AML-193 (cell line): ENCODE measurements around the gene FOXP3.
A peak's percentile ranks its signal among the peaks of the same experiment; 100 is the strongest.
"Not testable (repeated sequence)": the region's sequence is repeated elsewhere in the genome, so short reads cannot be mapped to it uniquely, and the experiment has no call there.

Source experiments
- DNase-seq, 2 experiments: peaks; one replicate each; lab custom pipeline; 2025; lab: John Stamatoyannopoulos, UW

The FOXP3 gene, protein sequence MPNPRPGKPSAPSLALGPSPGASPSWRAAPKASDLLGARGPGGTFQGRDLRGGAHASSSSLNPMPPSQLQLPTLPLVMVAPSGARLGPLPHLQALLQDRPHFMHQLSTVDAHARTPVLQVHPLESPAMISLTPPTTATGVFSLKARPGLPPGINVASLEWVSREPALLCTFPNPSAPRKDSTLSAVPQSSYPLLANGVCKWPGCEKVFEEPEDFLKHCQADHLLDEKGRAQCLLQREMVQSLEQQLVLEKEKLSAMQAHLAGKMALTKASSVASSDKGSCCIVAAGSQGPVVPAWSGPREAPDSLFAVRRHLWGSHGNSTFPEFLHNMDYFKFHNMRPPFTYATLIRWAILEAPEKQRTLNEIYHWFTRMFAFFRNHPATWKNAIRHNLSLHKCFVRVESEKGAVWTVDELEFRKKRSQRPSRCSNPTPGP

DNA sequence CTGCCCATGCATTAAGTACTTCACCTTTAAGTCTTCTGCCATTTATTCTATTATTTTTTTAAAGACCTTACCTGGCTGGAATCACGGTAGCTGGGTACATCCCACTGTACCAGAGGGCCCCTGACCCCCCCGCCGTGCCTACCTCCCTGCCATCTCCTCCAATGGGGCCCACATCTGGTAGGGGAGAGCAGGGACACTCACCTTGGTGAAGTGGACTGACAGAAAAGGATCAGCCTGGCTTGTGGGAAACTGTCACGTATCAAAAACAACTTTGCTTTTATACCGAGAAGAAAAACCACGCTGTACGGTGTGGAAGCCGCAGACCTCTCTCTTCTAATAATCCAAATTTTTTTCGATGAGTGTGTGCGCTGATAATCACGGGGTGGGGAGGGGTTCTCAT, at the start of gene FOXP3:
Gene FOXP3 (minus strand): TSS at position 251 of the 400 bp plus-strand sequence. CDS start 6,205 bp downstream, outside the sequence.
- DNase-seq = no peak

DNA sequence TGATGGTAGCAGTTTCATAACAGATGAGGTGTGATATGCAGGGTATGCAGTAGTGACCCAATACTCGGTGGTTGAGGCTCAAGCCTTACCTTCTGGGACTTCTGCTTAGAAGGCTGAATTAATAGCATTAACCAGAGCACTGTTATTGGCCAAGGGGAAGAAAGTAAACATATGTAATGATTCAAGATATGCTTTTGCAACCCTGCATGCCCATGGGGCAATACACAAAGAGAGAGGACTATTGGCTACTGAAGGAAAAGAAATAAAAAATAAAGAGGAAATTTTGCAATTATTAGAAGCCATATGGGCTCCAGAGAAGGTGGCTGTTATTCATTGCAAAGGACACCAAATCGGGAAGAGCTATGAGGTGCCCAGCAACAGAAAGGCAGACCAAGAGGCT, 47.7 kb upstream of the FOXP3 start:
- DNase-seq = peak; percentile 48 to 54

DNA sequence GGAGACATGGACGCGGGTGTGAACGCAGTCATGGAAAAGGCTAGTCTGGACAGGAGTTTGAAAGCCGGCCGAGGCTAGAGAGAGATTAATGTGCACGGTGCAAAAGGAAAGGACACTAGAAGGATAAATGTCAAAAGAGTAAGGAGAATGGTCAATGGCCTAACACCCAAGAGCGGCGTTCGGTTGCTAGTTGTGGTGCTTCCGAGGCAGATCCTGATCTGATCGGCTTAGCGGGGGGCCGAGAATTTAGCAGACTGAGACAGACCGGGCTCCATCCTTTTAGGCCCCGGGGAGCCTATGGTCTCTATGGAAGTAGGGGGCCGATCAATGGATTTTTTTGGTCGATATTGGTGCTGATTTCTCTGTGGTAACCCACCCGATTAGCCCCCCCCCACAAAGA, 45.9 kb upstream of the FOXP3 start:
- DNase-seq = no peak

DNA sequence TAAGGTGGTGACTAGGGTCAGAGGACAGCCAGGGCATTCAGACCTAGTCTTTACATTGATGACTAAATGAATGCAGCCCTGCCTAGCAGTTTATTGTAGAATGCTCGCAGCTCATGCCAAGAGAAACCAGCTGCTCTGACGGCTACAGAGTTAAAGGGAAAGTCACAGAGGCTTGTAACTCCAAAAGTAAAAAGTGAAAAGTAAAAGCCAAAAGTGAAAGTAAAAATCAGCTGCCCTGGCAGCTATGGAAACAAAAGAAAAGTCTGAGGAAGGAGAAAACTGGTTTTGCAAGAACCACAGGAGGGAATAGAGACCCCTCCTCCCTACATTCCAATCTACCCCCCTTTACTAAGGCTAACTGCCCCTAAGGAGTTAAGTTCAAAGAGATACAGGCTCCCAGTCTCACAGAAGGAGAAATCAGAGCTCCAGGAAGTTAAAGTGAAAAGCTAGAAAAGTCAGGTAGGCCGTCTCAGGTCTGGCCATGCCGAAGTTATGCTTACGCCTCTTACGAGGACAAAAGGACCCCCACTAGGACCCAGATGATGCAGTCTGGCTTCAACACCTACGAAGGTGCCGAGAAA, 45.0 kb upstream of the FOXP3 start:
- DNase-seq = no peak

DNA sequence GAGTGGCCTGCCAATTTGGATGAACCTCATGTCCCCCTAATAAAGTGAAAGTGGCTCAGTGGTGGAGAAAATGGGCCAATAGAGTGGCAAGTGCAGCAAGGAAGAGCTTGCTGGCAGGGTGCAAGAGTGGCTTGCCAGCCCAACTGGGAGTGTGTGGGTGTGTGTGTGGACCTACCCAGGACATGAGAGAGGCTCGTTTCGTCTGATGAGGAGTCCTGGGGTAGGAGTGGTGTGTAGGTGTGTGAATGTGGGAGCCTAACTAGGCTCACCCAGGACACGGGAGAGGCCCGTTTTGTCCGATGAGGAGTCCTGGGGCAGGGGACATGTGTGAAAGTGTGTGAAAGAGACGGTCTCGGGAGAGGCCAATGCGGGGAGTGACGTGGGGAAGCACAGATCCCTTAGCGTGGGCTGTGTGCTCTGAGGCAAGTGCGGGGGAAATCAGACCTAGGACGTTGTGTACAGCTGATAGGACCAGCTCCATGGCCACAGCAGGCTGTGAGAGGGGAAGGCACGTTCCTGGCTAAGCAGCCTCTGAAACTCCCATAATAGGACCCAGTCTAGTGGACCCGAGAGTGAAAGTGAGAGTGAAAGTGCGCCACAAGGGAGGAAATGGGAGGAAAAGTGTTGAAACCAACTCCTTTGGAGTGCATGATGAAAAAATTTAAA, 44.2 kb upstream of the FOXP3 start:
- DNase-seq = no peak

DNA sequence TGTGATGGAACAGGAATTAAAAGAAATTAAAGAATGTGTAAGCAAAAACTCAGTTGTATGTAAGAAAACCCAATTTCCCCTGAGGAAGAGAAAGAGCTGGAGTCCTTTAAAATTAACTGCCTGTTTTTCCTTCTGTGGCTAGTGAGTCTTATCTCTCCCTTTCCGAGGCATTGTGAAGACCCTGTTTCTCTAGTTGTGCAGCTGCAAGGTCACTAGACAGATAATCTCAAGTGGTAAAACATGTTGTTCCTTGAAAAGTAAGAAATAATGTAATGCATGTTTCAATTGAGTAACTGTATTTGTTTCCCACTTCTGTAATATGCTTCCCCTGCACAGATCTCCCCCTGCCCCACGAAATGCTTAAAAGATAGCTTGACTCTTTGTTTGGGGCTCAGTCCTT, 43.3 kb upstream of the FOXP3 start:
- DNase-seq = not testable (repeated sequence)

DNA sequence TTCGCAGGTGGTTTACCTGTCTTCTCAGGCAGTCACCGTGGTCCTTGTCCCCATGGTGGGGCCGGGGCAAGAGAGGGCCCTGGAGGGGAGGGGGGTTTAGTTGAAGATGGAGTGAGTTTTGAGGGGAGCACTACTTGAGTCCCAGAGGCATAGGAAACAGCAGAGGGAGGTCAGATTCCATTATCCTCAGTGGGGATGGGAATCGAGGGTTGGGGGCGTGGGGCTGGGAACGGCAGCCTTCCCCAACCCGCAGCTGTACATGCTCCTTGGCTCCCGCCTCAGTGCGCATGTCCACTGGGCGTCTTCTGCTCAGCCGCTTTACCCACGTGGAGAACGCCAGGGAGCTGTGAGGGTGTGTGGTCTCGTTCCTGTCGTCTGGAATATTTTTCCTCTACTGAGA, 38.8 kb upstream of the FOXP3 start, which contains the start of gene GAGE10:
Gene GAGE10 (plus strand): TSS at position 301 of the 400 bp plus-strand sequence. CDS start 1,214 bp downstream, outside the sequence.
- no peak for DNase-seq

DNA sequence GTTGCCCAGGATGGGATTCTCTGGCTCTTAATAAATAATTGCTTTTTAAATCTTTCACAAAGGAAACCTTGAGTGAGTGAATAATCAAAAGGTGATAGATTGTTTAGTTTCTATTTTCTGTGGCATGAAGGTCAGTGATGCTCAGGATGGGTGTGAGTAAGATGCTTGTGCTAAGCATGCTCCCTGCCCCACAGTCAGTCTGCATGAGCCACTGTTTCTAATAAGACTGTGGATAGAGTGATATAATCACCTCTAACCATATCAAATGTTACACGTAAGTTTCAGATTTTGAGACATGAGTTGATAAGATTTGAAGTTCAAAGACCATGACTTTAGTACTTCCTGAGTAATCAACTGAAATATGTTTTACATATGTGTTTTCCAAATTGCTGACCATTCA, 36.2 kb upstream of the FOXP3 start:
- DNase-seq = no peak

DNA sequence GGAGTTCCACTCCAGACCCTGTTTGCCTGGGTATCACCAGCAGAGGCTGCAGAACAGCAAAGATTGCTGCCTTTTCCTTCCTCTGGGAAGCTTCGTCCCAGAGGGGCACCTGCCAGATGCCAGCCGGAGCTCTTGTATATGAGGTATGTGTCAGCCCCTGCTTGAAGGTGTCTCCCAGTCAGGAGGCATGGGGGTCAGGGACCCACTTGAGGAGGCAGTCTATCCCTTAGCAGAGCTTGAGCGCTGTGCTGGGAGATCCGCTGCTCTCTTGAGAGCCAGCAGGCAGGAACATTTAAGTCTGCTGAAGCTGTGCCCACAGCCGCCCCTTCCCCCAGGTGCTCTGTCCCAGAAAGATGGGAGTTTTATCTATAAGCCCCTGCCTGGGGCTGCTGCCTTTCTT, 34.8 kb upstream of the FOXP3 start:
- not testable (repeated sequence) for DNase-seq

DNA sequence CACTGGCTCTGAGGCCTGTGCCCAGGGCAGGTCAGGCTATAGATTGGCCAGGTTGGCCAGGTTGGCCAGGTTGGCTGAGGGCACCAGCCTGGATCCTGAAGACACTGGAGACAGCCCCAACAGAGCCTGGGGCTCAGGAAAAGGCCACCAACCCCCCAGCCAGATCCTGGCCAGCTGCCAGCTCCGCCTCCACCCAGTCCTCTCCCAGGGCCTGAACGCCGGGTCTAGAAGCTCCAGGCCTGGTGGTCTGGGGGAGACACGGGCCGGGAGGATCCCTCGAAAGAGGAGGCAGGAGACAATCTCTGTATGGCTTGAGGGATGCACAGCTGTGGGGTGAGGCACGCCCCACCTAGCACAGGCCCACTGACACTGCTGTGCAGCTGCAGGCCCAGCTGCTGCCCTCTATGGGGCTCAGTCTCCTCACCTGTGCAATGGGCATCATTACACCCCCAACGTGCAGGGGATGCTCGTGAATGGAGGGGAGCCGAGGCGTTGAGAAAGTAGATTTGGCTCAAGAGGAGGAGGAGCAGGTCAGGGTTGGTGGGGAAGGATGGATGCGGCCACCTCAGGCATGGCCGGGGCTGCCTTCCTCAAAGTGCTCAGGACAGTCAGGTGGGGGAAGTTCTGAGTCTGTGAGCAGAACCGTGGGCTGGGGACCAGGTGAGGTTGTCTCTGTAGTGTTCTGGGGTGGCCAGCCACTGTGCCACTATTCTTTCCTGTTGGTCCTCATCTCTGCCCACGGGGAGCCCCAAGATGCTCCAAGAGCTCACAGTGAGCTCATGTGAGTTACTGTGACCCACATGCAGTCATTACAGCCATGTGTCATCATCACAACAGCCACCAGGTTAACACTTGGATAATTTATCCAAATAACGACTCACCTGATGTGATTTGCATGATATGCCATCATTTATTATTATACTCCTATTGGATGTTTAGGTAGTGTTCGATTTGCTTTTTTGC, 28.2 kb upstream of the FOXP3 start:
- no peak for DNase-seq

DNA sequence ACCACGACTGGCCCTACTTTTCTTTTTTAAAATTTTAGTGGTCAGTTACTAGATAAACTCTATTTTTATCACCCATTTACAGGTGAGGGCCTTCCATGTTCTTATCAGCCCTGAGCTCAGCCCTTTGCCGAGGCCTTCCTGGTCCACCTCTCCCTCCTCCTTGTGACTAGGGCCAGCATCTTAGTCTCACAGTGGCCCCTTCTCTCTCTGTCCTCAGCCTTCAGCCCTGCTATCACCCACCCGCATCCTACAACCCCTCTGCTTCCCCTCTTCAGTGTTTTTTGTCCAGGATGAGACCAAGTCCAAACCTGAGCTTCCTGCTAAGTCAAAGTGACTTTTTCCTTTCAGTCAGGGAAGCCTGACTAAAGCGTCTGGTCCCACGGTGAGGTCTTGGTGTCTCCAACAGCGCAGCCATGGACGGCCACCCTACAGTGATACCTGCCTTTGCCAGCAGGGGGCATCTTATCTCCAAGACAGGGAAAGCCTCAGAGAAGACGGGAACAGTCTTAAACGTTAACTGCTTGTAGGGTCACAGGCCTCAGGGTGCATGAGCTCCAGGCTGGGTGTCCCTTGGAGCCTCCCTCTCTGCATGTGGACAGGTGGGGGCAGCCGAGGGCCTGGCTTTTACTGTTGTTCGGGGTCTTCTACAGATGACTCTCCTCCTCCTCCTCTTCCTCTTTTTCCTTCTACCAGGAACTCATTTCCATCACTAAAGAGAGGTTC, 27.3 kb upstream of the FOXP3 start:
- peak; percentile 16 to 23 for DNase-seq

DNA sequence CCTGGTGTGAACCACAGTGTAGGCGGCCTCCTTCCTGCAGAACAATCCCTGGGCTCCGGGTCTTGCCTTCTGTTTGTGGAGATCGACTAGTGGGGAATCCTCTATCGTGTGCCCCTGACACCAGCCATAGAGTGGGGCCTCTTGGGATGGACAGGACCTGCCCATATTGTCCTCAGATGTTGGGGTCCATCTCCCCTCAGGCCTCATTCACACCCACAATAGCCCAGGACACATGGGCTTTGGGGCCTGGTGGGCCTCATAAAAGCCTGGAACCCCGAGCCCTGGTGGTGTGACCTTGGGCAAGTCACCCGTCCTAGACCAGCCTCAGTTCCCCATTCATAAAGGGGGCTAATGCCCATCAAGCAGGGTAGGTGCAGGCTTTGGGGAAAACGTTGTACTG, 25.7 kb upstream of the FOXP3 start:
- no peak for DNase-seq

DNA sequence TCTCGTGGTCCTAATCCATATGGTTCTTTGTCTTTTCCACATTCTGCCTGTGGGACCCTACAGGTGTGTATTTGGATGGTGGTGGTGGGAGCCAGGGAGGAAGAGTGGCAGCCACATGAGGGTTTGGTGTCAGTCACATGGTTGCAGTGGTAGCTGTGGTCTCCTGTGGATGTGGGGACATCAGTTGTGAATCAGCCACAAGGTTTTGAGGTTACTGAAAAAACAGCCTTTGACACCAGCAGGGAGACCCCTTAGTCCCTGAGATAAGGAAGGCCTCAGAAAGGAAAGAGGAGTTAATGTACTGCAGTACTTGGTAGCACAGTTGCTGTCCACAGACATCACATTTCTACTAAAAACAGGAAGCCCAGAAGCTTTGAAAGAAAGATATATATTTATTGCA, 23.2 kb upstream of the FOXP3 start:
- no peak for DNase-seq

DNA sequence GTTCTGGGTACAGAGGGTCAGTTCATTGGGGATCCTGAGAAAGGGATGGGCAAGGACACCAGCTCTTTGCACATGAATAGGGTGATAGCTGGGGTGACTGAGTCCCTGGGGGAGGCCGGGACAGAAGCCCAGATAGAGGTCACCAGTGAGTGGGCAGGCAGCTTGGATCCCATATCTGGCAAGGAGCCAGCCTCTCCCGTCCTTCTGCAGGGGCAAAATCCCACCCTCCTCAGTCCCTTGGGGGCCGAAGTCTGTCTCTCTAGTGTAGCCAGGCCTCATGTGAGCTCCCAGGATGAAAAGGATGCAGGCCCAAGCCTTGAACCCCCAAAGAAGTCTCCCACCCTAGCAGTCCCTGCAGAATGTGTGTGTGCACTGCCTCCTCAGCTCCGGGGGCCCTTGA, 22.1 kb upstream of the FOXP3 start:
- no peak for DNase-seq

DNA sequence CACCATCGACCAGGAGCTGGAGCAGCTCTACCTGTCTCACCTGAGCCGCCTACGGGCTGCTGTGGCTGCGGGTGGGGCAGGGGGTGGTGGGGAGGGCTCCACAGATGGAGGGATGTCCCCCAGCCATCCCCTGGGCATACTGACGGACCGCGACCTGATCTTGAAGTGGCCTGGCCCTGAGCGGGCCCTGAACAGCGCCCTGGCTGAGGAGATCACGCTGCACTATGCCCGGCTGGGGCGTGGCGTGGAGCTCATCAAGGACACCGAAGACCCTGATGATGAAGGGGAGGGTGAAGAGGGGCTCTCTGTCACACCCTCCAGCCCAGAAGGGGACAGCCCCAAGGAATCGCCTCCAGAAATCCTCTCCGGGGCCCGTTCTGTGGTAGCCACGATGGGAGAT, 21.6 kb upstream of the FOXP3 start:
- DNase-seq = no peak

DNA sequence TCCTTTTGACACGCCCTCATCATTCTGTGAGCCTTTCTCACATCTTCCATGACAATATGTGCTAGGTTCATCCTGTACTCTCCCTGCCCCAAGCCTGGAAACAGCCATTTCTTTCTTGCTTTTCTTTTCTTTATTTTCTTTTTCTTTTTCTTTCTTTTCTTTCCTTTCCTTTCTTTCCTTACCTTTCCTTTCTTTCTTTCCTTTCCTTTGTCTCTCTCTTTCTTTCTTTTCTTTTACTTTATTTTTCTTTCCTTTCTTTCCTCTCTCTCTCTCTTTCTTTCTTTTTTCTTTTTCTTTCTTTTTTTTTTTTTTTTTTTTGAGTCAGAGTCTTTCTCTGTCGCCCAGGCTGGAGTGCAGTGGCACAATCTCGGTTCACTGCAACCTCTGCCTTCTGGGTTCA, 19.7 kb upstream of the FOXP3 start:
- no peak for DNase-seq

DNA sequence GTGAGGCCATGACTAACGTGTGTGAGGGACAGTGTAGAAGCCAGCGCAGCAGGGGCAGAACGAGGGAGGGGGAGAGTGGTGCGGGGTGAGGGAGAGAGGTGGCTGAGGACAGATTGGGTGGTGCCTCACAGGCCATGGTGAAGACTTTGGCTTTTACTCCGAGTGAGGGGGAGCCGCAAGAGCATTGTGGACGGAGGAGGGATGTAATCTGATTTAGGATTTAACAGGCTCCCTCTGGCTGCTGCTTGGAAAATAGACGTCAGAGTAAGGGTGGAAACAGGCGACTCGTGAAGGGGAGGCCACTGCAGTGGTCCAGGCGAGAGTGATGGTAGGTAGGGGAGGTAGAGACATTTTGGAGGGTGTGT, 18.1 kb upstream of the FOXP3 start:
- peak; percentile 0 to 6 for DNase-seq

DNA sequence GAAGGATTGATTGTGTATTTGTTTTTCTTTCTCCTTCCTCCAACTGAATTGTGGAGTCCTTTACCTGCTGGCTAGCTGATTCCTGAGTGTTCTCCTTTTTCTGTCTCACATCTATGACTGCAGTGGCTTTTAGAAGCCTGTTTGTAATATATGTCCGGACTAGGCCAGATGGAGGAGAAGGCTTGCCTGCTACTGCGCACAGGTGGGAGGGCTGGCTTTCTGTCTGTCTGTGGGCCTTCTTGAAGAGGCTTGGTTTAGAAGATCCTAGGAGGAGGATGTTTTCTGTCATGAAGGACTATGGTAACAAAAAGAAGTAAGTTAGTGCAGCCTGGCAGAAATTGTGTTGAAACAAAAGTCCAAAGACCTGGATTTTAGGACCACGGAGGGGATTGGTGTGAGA, 13.6 kb upstream of the FOXP3 start:
- no peak for DNase-seq

DNA sequence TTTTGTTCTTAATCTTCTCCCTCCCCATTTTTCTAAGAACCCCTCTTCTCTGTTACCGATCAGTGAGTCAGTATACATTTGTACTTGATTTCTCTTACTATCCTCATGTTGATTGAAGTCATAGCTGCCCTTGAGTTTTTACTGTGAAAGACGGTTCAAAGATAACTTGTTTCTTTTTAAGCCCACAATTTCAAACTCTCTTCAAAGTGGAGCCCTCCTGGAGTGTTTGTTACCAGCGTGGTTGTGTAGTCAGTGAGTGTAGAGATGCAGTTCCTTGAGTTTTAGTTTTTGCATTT, 13.0 kb upstream of the FOXP3 start:
- DNase-seq = no peak

DNA sequence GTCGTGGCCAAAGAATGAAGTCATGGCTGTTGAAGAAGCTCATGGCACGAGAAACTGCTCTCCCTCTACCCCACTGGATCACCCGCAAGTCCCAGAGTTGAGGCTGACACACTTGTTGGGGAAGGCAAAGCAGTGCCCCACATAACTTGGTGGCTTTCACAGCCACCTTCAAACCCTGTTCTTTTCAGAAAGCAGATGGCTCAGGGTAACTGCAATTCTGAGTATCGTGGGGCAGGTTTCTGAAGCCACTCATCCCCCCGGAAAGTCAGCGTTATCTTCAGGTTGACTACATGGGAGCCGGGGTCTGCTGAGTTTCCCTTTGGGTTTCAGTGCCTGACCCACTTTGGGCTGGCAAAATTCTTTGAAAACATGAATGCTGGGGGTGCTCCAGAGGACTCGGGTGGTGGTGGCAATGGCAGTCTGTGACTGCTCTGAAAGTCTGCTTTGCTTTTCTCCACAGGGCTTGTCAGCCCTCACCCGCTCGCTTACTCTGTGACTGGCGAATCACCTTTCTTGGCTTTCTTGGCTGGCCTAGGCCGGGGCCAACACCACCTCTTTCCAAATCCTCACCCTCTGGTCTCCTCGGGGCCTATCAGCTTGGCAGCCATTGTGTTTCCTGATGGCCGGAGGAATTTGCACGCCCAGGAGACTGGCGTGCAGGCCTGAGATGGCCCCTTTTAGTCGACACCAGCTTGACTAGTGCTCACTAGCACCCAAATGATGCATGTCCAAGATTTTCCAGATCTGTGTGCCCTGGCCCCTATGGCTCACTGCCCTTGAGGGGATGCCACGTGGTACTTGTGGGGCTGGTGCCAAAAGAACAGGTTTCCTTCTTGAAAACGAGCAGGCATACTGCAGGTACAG, 12.4 kb upstream of the FOXP3 start:
- no peak for DNase-seq

DNA sequence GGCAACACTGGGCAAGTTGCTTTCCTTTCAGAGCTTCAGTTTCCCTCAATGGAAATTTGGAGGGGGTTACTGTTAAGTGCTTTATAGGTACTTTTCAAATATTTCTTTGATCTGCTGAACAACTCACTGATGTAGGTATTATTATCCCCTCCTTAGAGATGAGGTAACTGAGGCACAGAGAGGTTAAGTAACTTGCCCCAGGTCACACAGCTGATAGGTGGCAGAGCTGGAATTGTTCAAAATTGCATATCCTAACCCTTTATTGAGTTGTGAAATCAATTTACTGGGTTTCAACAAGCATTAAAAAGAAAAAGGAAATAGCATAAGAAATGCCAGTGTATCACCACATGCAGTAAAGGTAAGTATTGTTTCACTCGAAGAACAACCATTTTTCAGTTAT, 11.7 kb upstream of the FOXP3 start:
- no peak for DNase-seq
